GM12878 (cell line): ENCODE data around the gene SMIM35. TPM values are rescaled to one million over a fixed set of nuclear protein-coding genes. Genes with fewer than 3 reads are reported as not detected.

Experiments used
- ATAC-seq: fragments of 200-7000 bp; cut with Tn5 transposase; 3 replicates; pipeline ENCODE4 v1.9.1; 2020; ENCODE audit warnings: mild to moderate bottlenecking, moderate library complexity
- BruUV-seq: library from RNA; stranded (reverse); fragments of 400-500 nt; replicated peaks from 2 replicates; lab custom pipeline; 2021; lab: Mats Ljungman, UMichigan
- CTCF ChIA-PET: fragments of 300-600 bp; sonication (Branson Sonifier 250); formaldehyde crosslinking; extraction: SDS; loops from one replicate; lab custom pipeline; 2021; ENCODE audit warnings: inconsistent platforms; lab: Yijun Ruan, JAX
- POLR2A ChIA-PET: fragments of 350-600 bp; formaldehyde crosslinking; extraction: SDS; loops from one replicate; lab custom pipeline; 2021; ENCODE audit warnings: inconsistent platforms; lab: Charles Lee
- RAD21 ChIA-PET: fragments of 300-600 bp; sonication (Branson Sonifier 250); formaldehyde crosslinking; loops from one replicate; lab custom pipeline; 2023; ENCODE audit warnings: antibody characterized with exemption; ENCODE audit not compliant: unreplicated experiment; lab: Charles Lee
- SMC1A ChIA-PET: fragments of 300-600 bp; sonication (Branson Sonifier 250); formaldehyde crosslinking; loops from one replicate; lab custom pipeline; 2023; ENCODE audit not compliant: unreplicated experiment, uncharacterized antibody; lab: Charles Lee
- DNase-seq: peaks from one replicate; pipeline ENCODE4 v3.0.0-alpha.2; 2011; ENCODE audit warnings: low read depth, low spot score
- FAIRE-seq: peaks from 3 replicates; lab custom pipeline; 2011; peaks lifted over from hg19 to GRCh38; lab: Jason Lieb, UNC
- H2AFZ ChIP-seq: 2 replicates; pipeline ENCODE4 v1.6.0; 2011; ENCODE audit warnings: low read depth, low read length, control low read depth; ENCODE audit not compliant: control insufficient read depth
- H3K27ac ChIP-seq: 2 replicates; pipeline ENCODE4 v1.5.1; 2011; ENCODE audit warnings: control low read depth; ENCODE audit not compliant: control insufficient read depth, insufficient read depth
- H3K27me3 ChIP-seq, 2 experiments: replicated peaks in 1 of 2; 2 replicates each; pipeline versions ENCODE4 v1.6.0 to v1.6.1; 2011; ENCODE audit warnings: low read length in 1 of 2; ENCODE audit not compliant: control insufficient read depth in 2 of 2, insufficient read depth in 2 of 2
- H3K36me3 ChIP-seq, 2 experiments: 2 replicates each; pipeline ENCODE4 v1.5.1; 2011; ENCODE audit warnings: low read length in 1 of 2; ENCODE audit not compliant: control insufficient read depth in 2 of 2, insufficient read depth in 2 of 2
- H3K4me1 ChIP-seq: 2 replicates; pipeline ENCODE4 v1.6.1; 2011; ENCODE audit warnings: mild to moderate bottlenecking, low read length, moderate library complexity, mixed read lengths; ENCODE audit not compliant: control insufficient read depth, insufficient read depth
- H3K4me2 ChIP-seq: 2 replicates; pipeline ENCODE4 v1.6.0; 2011; ENCODE audit warnings: control low read depth; ENCODE audit not compliant: control insufficient read depth, insufficient read depth
- H3K4me3 ChIP-seq: fragments of 200-600 bp; sonication (generic); 2 replicates; pipeline ENCODE4 v1.5.1; 2016
- H3K79me2 ChIP-seq: 2 replicates; pipeline ENCODE4 v1.6.0; 2011; ENCODE audit warnings: low read length; ENCODE audit not compliant: control insufficient read depth, insufficient read depth
- H3K9ac ChIP-seq: 2 replicates; pipeline ENCODE4 v1.8.0; 2011; ENCODE audit warnings: low read length, control low read depth, mixed read lengths; ENCODE audit not compliant: control insufficient read depth, insufficient read depth
- H3K9me3 ChIP-seq: replicated peaks from 3 replicates; pipeline ENCODE4 v1.5.1; 2011; ENCODE audit warnings: mild to moderate bottlenecking, low read length; ENCODE audit not compliant: control insufficient read depth, insufficient read depth
- H4K20me1 ChIP-seq: 2 replicates; pipeline ENCODE4 v1.6.0; 2011; ENCODE audit not compliant: control insufficient read depth, insufficient read depth
- BCL3 ChIP-seq: IDR thresholded peaks from 2 replicates; pipeline ENCODE4 v1.6.1; 2011; ENCODE audit warnings: borderline replicate concordance, low read depth, mild to moderate bottlenecking, moderate library complexity, low read length; ENCODE audit not compliant: insufficient read depth, poor library complexity, severe bottlenecking
- CBX3 ChIP-seq: fragments of 200-600 bp; sonication (generic); IDR thresholded peaks from 2 replicates; pipeline ENCODE4 v1.6.1; 2016; ENCODE audit warnings: low read depth, borderline replicate concordance
- SKIL ChIP-seq: fragments of 450-650 bp; IDR thresholded peaks from 2 replicates; pipeline ENCODE4 v1.6.1; 2017; ENCODE audit warnings: mild to moderate bottlenecking, low read depth, inconsistent platforms; ENCODE audit not compliant: poor library complexity, severe bottlenecking
- TCF7 ChIP-seq: IDR thresholded peaks from 2 replicates; pipeline ENCODE4 v1.6.1; 2014; ENCODE audit warnings: antibody characterized with exemption, borderline replicate concordance
- YBX1 ChIP-seq: fragments of 450-650 bp; IDR thresholded peaks from 2 replicates; pipeline ENCODE4 v1.6.1; 2016; ENCODE audit warnings: antibody characterized with exemption
- ZNF687 ChIP-seq: fragments of 450-650 bp; IDR thresholded peaks from 2 replicates; pipeline ENCODE4 v1.6.1; 2017; ENCODE audit warnings: mild to moderate bottlenecking, moderate library complexity
- WGBS: methylation state at CpG from one replicate; pipeline ENCODE4 v1.1.6; 2016; ENCODE audit warnings: low lambda C conversion rate; ENCODE audit not compliant: insufficient replicate concordance, insufficient coverage; ENCODE audit errors: missing lambda C conversion rate; 5-methylcytosine and 5-hydroxymethylcytosine counted together
- in situ Hi-C: fragments of 300-500 bp; cut with MboI; formaldehyde crosslinking; loops from 9 replicates; pipeline ENCODE4 v1.14.3; 2018; ENCODE audit warnings: mixed read lengths
- intact Hi-C: fragments of 100-400 bp; cut with micrococcal nuclease; formaldehyde crosslinking; loops from one replicate; pipeline ENCODE4 v1.14.2; 2022; ENCODE audit not compliant: unreplicated experiment
- polyA plus RNA-seq, 11 experiments: library from polyadenylated mRNA; depleted of rRNA in 4 of 11; unstranded in 6 of 11; stranded (reverse) in 5 of 11; fragments of >200 nt; fragmentation: Nextera tagmentation in 4 of 11; fragmentation: Illumina TruSeq in 1 of 11; extraction: Ambion mirVana in 4 of 11; extraction: Trizol in 1 of 11; gene quantifications; 1 replicate in 1 of 11; 2 replicates in 10 of 11; pipeline versions ENCODE4 v1.2.1 to v1.2.3, GENCODE V29; 2011 to 2016; ENCODE audit warnings: inconsistent platforms in 2 of 11, missing spikeins in 2 of 11, low read depth in 1 of 11
- total RNA-seq, 4 experiments: library from RNA; depleted of rRNA in 3 of 4; stranded (reverse); fragments of >200 nt in 3 of 4; fragmentation: Illumina TruSeq in 1 of 4; extraction: Trizol in 1 of 4; gene quantifications; 2 replicates each; pipeline versions ENCODE4 v1.2.1 to v1.2.3, GENCODE V29; 2013 to 2021

SMIM35 gene
- total and polyA plus RNA-seq, 10 of the 15 experiments (the other 5 are each of a cell fraction or from before 2014, with no cell fraction given): 0.02 to 1.1 (median 0.05) TPM; not detected in 5

- H3K36me3 ChIP-seq: no peaks in the 10 kb centered on the region
- H4K20me1 ChIP-seq: no peaks in the 10 kb centered on the region
- ATAC-seq (no peak), FAIRE-seq (no peak), DNase-seq (no peak)
- H3K9me3 ChIP-seq: no peaks in the 10 kb centered on the region
- 18% methylated on average over 4 of the region's 4 CpGs for WGBS
- H3K27me3 ChIP-seq: peaks cover 0 to 2% of the 10 kb centered on the region in 2 experiments; a peak in 1 of 4 replicates
- H2AFZ ChIP-seq: no peak overlapping the region
- no peak overlapping the region for H3K4me2 ChIP-seq
- intact Hi-C loops (no loop called here), in situ Hi-C loops (no loop called here)
- BruUV-seq: no TSS peak
- TF ChIP-seq TCF7: no peak
- no peak for TF ChIP-seq ZNF687
- no peak for TF ChIP-seq CBX3
- TF ChIP-seq BCL3: no peak
- TF ChIP-seq SKIL: no peak
- TF ChIP-seq YBX1: no peak
- ChIA-PET POLR2A (interaction anchor here (0.6 kb wide), 1 partner anchor 10 kb away, joined by 3 read pairs; no protein-coding TSS in a partner anchor), SMC1A (no interaction called here), RAD21 (interaction anchor here (0.8 kb wide), 1 partner anchor 20 kb away, joined by 3 read pairs; no protein-coding TSS in a partner anchor), CTCF (interaction anchor here (1.2 kb wide), 2 partner anchors 10 to 12 kb away, joined by 3 read pairs; no protein-coding TSS in a partner anchor)
- H3K79me2 ChIP-seq: no peaks in the 10 kb centered on the region
- no peak overlapping the region for H3K9ac ChIP-seq
- H3K4me1 ChIP-seq: no peaks in the 10 kb centered on the region
- H3K4me3 ChIP-seq: no peak overlapping the region
- no peak overlapping the region for H3K27ac ChIP-seq
These were observed 19.0 kb upstream of the SMIM35 start for GRCh38 chr11:118105657-118106305.
